SK-N-SH treated with all-trans-retinoic acid at 6 μM for 48 hours (cell line): ENCODE data around the gene KLK5.

Experiments
- CSDC2 ChIP-seq: fragments of 250-450 bp; sonication (Bioruptor Pico); IDR thresholded peaks from 2 replicates; pipeline ENCODE4 v1.5.0; 2020; ENCODE audit warnings: mild to moderate bottlenecking, moderate library complexity
- ESRRG ChIP-seq: fragments of 250-450 bp; sonication (Bioruptor Pico); IDR thresholded peaks from 2 replicates; pipeline ENCODE4 v1.6.1; 2021; ENCODE audit warnings: mild to moderate bottlenecking
- OSR1 ChIP-seq: fragments of 250-450 bp; sonication (Bioruptor Pico); IDR thresholded peaks from 2 replicates; pipeline ENCODE4 v1.8.0; 2022; ENCODE audit warnings: moderate library complexity, mild to moderate bottlenecking, inconsistent platforms
- RARB ChIP-seq: fragments of 250-450 bp; sonication (Bioruptor Pico); IDR thresholded peaks from 2 replicates; pipeline ENCODE4 v1.8.0; 2021; ENCODE audit warnings: mild to moderate bottlenecking, moderate library complexity
- SNAI2 ChIP-seq: fragments of 250-450 bp; sonication (Bioruptor Pico); IDR thresholded peaks from 2 replicates; pipeline ENCODE4 v1.5.0; 2020; ENCODE audit warnings: mild to moderate bottlenecking, moderate library complexity
- TCF4 ChIP-seq: fragments of 250-450 bp; sonication (Bioruptor Pico); IDR thresholded peaks from 2 replicates; pipeline ENCODE4 v1.8.0; 2021; ENCODE audit warnings: mild to moderate bottlenecking, moderate library complexity, borderline replicate concordance
- TOX ChIP-seq: fragments of 250-450 bp; sonication (Bioruptor Pico); IDR thresholded peaks from 2 replicates; pipeline ENCODE4 v1.8.0; 2021; ENCODE audit warnings: mild to moderate bottlenecking, moderate library complexity, borderline replicate concordance
- ZC3H10 ChIP-seq: fragments of 250-450 bp; sonication (Bioruptor Pico); IDR thresholded peaks from 2 replicates; pipeline ENCODE4 v1.5.1; 2021; ENCODE audit warnings: mild to moderate bottlenecking, moderate library complexity
- ZFP30 ChIP-seq: fragments of 450-650 bp; formaldehyde crosslinking; IDR thresholded peaks from 2 replicates; pipeline ENCODE4 v1.5.0; 2022; ENCODE audit warnings: mild to moderate bottlenecking, moderate library complexity
- ZNF8 ChIP-seq: fragments of 450-650 bp; formaldehyde crosslinking; IDR thresholded peaks from 2 replicates; pipeline ENCODE4 v1.5.0; 2020; ENCODE audit warnings: mild to moderate bottlenecking, moderate library complexity
- TF ChIP-seq, protein P1 (sequence below): fragments of 250-450 bp; sonication (Bioruptor Pico); IDR thresholded peaks from 2 replicates; pipeline ENCODE4 v1.5.0; 2020; ENCODE audit warnings: mild to moderate bottlenecking, moderate library complexity
- TF ChIP-seq, protein P2 (sequence below): fragments of 250-450 bp; sonication (Bioruptor Pico); IDR thresholded peaks from 2 replicates; pipeline ENCODE4 v1.5.1; 2021; ENCODE audit warnings: mild to moderate bottlenecking, moderate library complexity
- TF ChIP-seq, protein P3 (sequence below): fragments of 250-450 bp; sonication (Bioruptor Pico); IDR thresholded peaks from 2 replicates; pipeline ENCODE4 v1.8.0; 2020; ENCODE audit warnings: mild to moderate bottlenecking, moderate library complexity, borderline replicate concordance

DNA sequence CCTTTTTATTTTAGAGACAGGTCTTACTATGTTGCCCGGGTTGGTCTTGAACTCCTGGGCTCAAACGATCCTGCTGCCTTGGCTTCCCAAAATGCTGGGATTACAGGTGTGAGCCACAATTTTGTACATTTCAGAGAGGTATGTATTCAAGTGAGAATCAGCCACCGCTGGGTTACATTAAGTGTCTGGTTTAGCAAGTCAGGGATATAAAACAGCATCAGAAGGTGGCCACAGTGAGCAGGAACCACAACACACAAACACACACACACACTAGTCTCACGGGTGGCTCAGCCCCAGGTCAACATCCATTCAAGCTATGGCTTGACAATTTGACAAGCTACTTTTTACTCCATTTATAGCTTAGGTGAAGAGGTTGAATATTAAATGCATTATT is 20.2 kb downstream of the KLK5 start:
- TF ChIP-seq OSR1 (CRISPR knock-in tag) (no peak), RARB (CRISPR knock-in tag) (no peak), TOX (CRISPR knock-in tag) (no peak), ESRRG (no peak), SNAI2 (CRISPR knock-in tag) (no peak), ZC3H10 (no peak), ZFP30 (CRISPR knock-in tag) (no peak), CSDC2 (CRISPR knock-in tag) (no peak), TCF4 (CRISPR knock-in tag) (no peak), ZNF8 (CRISPR knock-in tag) (no peak)
- TF ChIP-seq, protein P1, sequence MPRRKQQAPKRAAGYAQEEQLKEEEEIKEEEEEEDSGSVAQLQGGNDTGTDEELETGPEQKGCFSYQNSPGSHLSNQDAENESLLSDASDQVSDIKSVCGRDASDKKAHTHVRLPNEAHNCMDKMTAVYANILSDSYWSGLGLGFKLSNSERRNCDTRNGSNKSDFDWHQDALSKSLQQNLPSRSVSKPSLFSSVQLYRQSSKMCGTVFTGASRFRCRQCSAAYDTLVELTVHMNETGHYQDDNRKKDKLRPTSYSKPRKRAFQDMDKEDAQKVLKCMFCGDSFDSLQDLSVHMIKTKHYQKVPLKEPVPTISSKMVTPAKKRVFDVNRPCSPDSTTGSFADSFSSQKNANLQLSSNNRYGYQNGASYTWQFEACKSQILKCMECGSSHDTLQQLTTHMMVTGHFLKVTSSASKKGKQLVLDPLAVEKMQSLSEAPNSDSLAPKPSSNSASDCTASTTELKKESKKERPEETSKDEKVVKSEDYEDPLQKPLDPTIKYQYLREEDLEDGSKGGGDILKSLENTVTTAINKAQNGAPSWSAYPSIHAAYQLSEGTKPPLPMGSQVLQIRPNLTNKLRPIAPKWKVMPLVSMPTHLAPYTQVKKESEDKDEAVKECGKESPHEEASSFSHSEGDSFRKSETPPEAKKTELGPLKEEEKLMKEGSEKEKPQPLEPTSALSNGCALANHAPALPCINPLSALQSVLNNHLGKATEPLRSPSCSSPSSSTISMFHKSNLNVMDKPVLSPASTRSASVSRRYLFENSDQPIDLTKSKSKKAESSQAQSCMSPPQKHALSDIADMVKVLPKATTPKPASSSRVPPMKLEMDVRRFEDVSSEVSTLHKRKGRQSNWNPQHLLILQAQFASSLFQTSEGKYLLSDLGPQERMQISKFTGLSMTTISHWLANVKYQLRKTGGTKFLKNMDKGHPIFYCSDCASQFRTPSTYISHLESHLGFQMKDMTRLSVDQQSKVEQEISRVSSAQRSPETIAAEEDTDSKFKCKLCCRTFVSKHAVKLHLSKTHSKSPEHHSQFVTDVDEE (CRISPR knock-in tag), result no peak
- TF ChIP-seq, protein P2, sequence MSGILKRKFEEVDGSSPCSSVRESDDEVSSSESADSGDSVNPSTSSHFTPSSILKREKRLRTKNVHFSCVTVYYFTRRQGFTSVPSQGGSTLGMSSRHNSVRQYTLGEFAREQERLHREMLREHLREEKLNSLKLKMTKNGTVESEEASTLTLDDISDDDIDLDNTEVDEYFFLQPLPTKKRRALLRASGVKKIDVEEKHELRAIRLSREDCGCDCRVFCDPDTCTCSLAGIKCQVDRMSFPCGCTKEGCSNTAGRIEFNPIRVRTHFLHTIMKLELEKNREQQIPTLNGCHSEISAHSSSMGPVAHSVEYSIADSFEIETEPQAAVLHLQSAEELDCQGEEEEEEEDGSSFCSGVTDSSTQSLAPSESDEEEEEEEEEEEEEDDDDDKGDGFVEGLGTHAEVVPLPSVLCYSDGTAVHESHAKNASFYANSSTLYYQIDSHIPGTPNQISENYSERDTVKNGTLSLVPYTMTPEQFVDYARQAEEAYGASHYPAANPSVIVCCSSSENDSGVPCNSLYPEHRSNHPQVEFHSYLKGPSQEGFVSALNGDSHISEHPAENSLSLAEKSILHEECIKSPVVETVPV (CRISPR knock-in tag), result no peak
- TF ChIP-seq, protein P3, sequence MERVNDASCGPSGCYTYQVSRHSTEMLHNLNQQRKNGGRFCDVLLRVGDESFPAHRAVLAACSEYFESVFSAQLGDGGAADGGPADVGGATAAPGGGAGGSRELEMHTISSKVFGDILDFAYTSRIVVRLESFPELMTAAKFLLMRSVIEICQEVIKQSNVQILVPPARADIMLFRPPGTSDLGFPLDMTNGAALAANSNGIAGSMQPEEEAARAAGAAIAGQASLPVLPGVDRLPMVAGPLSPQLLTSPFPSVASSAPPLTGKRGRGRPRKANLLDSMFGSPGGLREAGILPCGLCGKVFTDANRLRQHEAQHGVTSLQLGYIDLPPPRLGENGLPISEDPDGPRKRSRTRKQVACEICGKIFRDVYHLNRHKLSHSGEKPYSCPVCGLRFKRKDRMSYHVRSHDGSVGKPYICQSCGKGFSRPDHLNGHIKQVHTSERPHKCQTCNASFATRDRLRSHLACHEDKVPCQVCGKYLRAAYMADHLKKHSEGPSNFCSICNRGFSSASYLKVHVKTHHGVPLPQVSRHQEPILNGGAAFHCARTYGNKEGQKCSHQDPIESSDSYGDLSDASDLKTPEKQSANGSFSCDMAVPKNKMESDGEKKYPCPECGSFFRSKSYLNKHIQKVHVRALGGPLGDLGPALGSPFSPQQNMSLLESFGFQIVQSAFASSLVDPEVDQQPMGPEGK (CRISPR knock-in tag), result no peak
